Prostate gland (tissue), 2 donors: ENCODE results near the gene POLR1H. TPM values are rescaled to one million over a fixed set of nuclear protein-coding genes. Genes with fewer than 3 reads are reported as not detected.
"Not testable (repeated sequence)": the region's sequence is repeated elsewhere in the genome, so short reads cannot be mapped to it uniquely, and the experiment has no call there.

ENCODE experiments used
- DNase-seq: peaks from one replicate; pipeline ENCODE4 v3.0.0-alpha.2; 2019; ENCODE audit warnings: low spot score
- H3K27ac ChIP-seq, 2 donors: fragments of 200-600 bp; sonication (generic); 2 replicates each; pipeline ENCODE4 v1.5.1; 2017 to 2019
- H3K27me3 ChIP-seq: fragments of 200-600 bp; sonication (generic); replicated peaks from 2 replicates; pipeline ENCODE4 v1.5.1; 2019; ENCODE audit not compliant: insufficient read depth
- H3K36me3 ChIP-seq, 2 donors: fragments of 200-600 bp; sonication (generic); 1 replicate in 1 of 2; 2 replicates in 1 of 2; pipeline versions ENCODE4 v1.5.1 to v1.8.1; 2017 to 2019
- H3K4me1 ChIP-seq: fragments of 200-600 bp; sonication (generic); replicated peaks from 2 replicates; pipeline ENCODE4 v1.5.1; 2019
- H3K4me3 ChIP-seq, 2 donors: fragments of 200-600 bp; sonication (generic); 2 replicates each; pipeline ENCODE4 v1.5.1; 2017 to 2019
- H3K9me3 ChIP-seq: fragments of 200-600 bp; sonication (generic); 2 replicates; pipeline ENCODE4 v1.5.1; 2017
- CTCF ChIP-seq, 4 experiments: fragments of 200-600 bp in 2 of 4; fragments of 450-650 bp in 2 of 4; sonication (generic) in 2 of 4; IDR thresholded peaks; 1 replicate in 3 of 4; 2 replicates in 1 of 4; pipeline ENCODE4 v1.5.1; 2016 to 2019; ENCODE audit warnings: antibody characterized with exemption in 4 of 4, mild to moderate bottlenecking in 2 of 4, moderate library complexity in 2 of 4
- POLR2A ChIP-seq: fragments of 450-650 bp; IDR thresholded peaks from one replicate; pipeline ENCODE4 v1.6.1; 2016; ENCODE audit warnings: antibody characterized with exemption, mild to moderate bottlenecking
- POLR2AphosphoS5 ChIP-seq: sonication (generic); formaldehyde crosslinking; IDR thresholded peaks from one replicate; pipeline ENCODE4 v1.6.1; 2017; ENCODE audit warnings: antibody characterized with exemption
- WGBS: methylation state at CpG from one replicate; pipeline ENCODE4 v1.1.5; 2018; 5-methylcytosine and 5-hydroxymethylcytosine counted together
- intact Hi-C: fragments of 100-400 bp; cut with DNase I; formaldehyde crosslinking; loops from one replicate; pipeline ENCODE4 v1.14.2; 2022
- total RNA-seq, 2 donors: library from RNA; depleted of rRNA; stranded (reverse); fragments of >200 nt; gene quantifications; one replicate each; pipeline ENCODE4 v1.1.0, GENCODE V29; 2016

The POLR1H gene
- total RNA-seq, 2 donors from 2014 or later: 31.9 to 36.3 TPM

DNA sequence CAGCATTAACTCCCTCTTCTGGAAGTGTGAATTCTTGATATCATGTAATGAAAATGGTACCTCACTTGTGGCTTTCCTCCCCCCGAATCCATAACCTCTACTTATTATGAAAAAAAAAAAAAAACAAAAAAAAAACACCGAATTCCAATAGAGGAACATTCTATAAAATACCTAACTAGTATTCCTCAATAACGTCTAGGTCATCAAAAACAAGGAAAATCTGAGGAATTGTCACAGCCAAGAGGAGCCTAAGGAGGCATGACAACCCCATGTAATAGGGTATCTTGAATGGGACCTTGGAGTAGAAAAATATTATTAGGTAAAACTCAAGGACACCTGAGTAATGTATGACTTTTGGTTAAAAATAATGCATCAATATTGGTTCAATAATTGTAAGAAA is 38.9 kb upstream of the POLR1H start:
- no peak for DNase-seq
- no peaks in the 10 kb centered on the region for H3K9me3 ChIP-seq
- H3K27me3 ChIP-seq: no peaks in the 10 kb centered on the region
- intact Hi-C loops: no loop called here
- no peak overlapping the region for H3K4me3 ChIP-seq
- H3K27ac ChIP-seq: no peak overlapping the region
- H3K4me1 ChIP-seq: no peaks in the 10 kb centered on the region
- H3K36me3 ChIP-seq: no peaks in the 10 kb centered on the region
- TF ChIP-seq CTCF (IDR thresholded peaks at IDR 0.05): no peak
- TF ChIP-seq POLR2A: no peak
- TF ChIP-seq POLR2AphosphoS5: no peak
- WGBS: 93% methylated on average over 3 of the region's 3 CpGs

GRCh38 chr6:30022712-30023111 is 38.4 kb upstream of the POLR1H start:
- intact Hi-C loops, DNase-seq, H3K36me3 ChIP-seq, H3K27me3 ChIP-seq, H3K4me1 ChIP-seq, H3K4me3 ChIP-seq, H3K27ac ChIP-seq, H3K9me3 ChIP-seq: not testable (repeated sequence)

DNA sequence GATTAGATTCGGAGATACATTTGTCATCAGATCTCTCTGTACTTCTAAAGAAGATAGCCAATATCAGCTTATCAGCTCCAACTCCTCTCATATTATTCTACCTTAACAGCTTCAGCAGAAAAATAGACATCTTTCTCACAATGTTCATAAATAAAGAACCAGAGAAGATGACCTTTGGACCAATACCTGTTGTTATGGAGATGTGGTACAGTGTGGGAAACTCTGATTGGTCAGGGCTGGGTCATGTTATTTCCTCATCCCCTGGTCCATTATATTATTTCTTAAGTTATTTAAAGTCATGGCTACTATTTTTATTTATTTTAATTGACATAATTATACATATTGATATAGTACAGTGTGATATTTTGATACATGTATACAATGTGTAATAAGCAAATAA is 35.9 kb upstream of the POLR1H start:
- Histone ChIP-seq H3K27me3 (no peaks in the 10 kb centered on the region), H3K36me3 (no peaks in the 10 kb centered on the region), H3K4me1 (no peaks in the 10 kb centered on the region), H3K27ac (no peak overlapping the region), H3K9me3 (no peaks in the 10 kb centered on the region), H3K4me3 (no peak overlapping the region)
- WGBS: 100% methylated on average over 1 of the region's 1 CpG
- intact Hi-C loops: no loop called here
- TF ChIP-seq CTCF (IDR thresholded peaks at IDR 0.05) (no peak), POLR2AphosphoS5 (no peak), POLR2A (no peak)
- no peak for DNase-seq

DNA sequence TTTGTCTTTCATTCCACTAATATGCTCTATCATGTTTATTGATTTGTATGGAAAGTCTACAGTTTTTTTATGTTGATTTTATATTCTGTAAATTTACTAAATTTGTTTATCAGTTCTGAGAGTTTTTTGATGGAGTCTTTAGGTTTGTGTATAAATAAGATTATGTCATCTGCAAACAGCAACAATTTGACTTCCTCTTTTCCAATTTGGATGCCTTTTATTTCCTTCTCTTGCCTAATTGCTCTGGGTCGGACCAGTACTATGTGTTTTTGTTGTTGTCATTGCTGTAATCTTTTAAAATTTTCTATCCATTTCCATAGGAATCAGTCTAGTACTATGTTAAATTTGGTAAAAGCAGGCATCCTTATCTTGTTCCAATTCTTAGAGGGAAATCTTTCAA is 31.5 kb upstream of the POLR1H start:
- DNase-seq: no peak
- TF ChIP-seq POLR2AphosphoS5 (no peak), POLR2A (no peak), CTCF (IDR thresholded peaks at IDR 0.05) (no peak)
- Histone ChIP-seq H3K4me3 (no peak overlapping the region), H3K27ac (no peak overlapping the region), H3K27me3 (no peaks in the 10 kb centered on the region), H3K9me3 (no peaks in the 10 kb centered on the region), H3K4me1 (no peaks in the 10 kb centered on the region), H3K36me3 (no peaks in the 10 kb centered on the region)
- 89% methylated on average over 1 of the region's 1 CpG for WGBS
- intact Hi-C loops: no loop called here

DNA sequence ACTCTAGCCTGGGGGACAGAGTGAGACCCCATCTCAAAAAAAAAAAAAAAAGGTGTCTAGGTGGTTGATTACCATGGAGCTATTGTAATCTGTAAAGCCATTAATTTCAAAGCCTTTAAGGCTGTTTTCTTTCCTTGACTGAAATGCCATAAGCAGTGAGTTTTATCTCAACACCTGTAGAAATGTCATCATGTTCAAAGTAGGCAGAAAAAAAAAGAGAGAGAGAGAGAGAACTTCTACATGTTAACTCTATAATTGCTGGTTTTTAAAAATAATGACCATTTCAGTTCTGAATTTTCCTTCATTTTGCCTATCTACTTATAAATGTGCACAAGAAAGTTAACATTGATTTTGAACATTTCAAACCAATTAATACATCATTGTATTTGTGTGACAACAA is 29.7 kb upstream of the POLR1H start:
- intact Hi-C loops: no loop called here
- H3K27ac ChIP-seq: no peak overlapping the region
- H3K9me3 ChIP-seq: no peaks in the 10 kb centered on the region
- TF ChIP-seq CTCF (IDR thresholded peaks at IDR 0.05) (no peak), POLR2AphosphoS5 (no peak), POLR2A (no peak)
- H3K4me1 ChIP-seq: no peaks in the 10 kb centered on the region
- H3K27me3 ChIP-seq: no peaks in the 10 kb centered on the region
- no peak for DNase-seq
- H3K4me3 ChIP-seq: no peak overlapping the region
- H3K36me3 ChIP-seq: no peaks in the 10 kb centered on the region

GRCh38 chr6:30033440-30033839 is 27.6 kb upstream of the POLR1H start:
- WGBS: 87% methylated on average over 5 of the region's 5 CpGs
- H3K9me3 ChIP-seq, H3K27ac ChIP-seq, H3K36me3 ChIP-seq, H3K4me3 ChIP-seq, intact Hi-C loops, H3K4me1 ChIP-seq, DNase-seq, H3K27me3 ChIP-seq: not testable (repeated sequence)
